ENCODE measurements around the gene OCRL. TPM values are rescaled to one million over a fixed set of nuclear protein-coding genes. Genes with fewer than 3 reads are reported as not detected.

Gene OCRL
- total RNA-seq, 1 donor: 18.1 TPM

GRCh38 chrX:129511689-129512088 lies 28.4 kb upstream of the OCRL start:
- H3K36me3 ChIP-seq (ENCODE audit: insufficient read depth, low read length): peaks cover 25% of the 10 kb centered on the region
- H3K4me2 ChIP-seq (ENCODE audit: insufficient read depth, low read length): no peak overlapping the region
- no peaks in the 10 kb centered on the region for H3K9me3 ChIP-seq (ENCODE audit: low read depth, low read length)
- H3K4me3 ChIP-seq (ENCODE audit: insufficient read depth, low read length): no peak overlapping the region
- no peak overlapping the region for H3K27ac ChIP-seq (ENCODE audit: low read depth, low read length)
- TF ChIP-seq CTCF (IDR thresholded peaks at IDR 0.05; ENCODE audit: extremely low read depth, low read depth, low read length): no peak
- no peaks in the 10 kb centered on the region for H4K20me1 ChIP-seq (ENCODE audit: insufficient read depth, low read length)
- no peaks in the 10 kb centered on the region for H3K27me3 ChIP-seq (ENCODE audit: insufficient read depth, low read length)
- no peaks in the 10 kb centered on the region for H3K4me1 ChIP-seq (ENCODE audit: insufficient read depth, low read length)
- no peak overlapping the region for H2AFZ ChIP-seq (ENCODE audit: low read length)
- peaks cover 6% of the 10 kb centered on the region for H3K79me2 ChIP-seq (ENCODE audit: insufficient read depth, low read length)
- no peak for DNase-seq (ENCODE audit: insufficient read length, low spot score, missing footprints)

GRCh38 chrX:129512409-129512808 lies 27.6 kb upstream of the OCRL start:
- no peak for TF ChIP-seq CTCF (IDR thresholded peaks at IDR 0.05; ENCODE audit: extremely low read depth, low read depth, low read length)
- Histone ChIP-seq H3K27ac (ENCODE audit: low read depth, low read length) (no peak overlapping the region), H3K4me1 (ENCODE audit: insufficient read depth, low read length) (no peaks in the 10 kb centered on the region), H4K20me1 (ENCODE audit: insufficient read depth, low read length) (no peaks in the 10 kb centered on the region), H3K4me3 (ENCODE audit: insufficient read depth, low read length) (no peak overlapping the region), H3K36me3 (ENCODE audit: insufficient read depth, low read length) (peaks cover 20% of the 10 kb centered on the region), H2AFZ (ENCODE audit: low read length) (no peak overlapping the region), H3K9me3 (ENCODE audit: low read depth, low read length) (no peaks in the 10 kb centered on the region), H3K4me2 (ENCODE audit: insufficient read depth, low read length) (no peak overlapping the region), H3K27me3 (ENCODE audit: insufficient read depth, low read length) (no peaks in the 10 kb centered on the region), H3K79me2 (ENCODE audit: insufficient read depth, low read length) (peaks cover 6% of the 10 kb centered on the region)
- DNase-seq (ENCODE audit: insufficient read length, low spot score, missing footprints): no peak

GRCh38 chrX:129516402-129516801 lies 23.7 kb upstream of the OCRL start:
- H3K4me2 ChIP-seq (ENCODE audit: insufficient read depth, low read length): no peak overlapping the region
- no peak for TF ChIP-seq CTCF (IDR thresholded peaks at IDR 0.05; ENCODE audit: extremely low read depth, low read depth, low read length)
- peaks cover 35% of the 10 kb centered on the region for H3K79me2 ChIP-seq (ENCODE audit: insufficient read depth, low read length)
- H3K36me3 ChIP-seq (ENCODE audit: insufficient read depth, low read length): peaks cover 4% of the 10 kb centered on the region
- H3K27me3 ChIP-seq (ENCODE audit: insufficient read depth, low read length): no peaks in the 10 kb centered on the region
- H3K4me1 ChIP-seq (ENCODE audit: insufficient read depth, low read length): no peaks in the 10 kb centered on the region
- DNase-seq (ENCODE audit: insufficient read length, low spot score, missing footprints): no peak
- H4K20me1 ChIP-seq (ENCODE audit: insufficient read depth, low read length): no peaks in the 10 kb centered on the region
- no peak overlapping the region for H2AFZ ChIP-seq (ENCODE audit: low read length)
- no peaks in the 10 kb centered on the region for H3K9me3 ChIP-seq (ENCODE audit: low read depth, low read length)
- no peak overlapping the region for H3K27ac ChIP-seq (ENCODE audit: low read depth, low read length)
- no peak overlapping the region for H3K4me3 ChIP-seq (ENCODE audit: insufficient read depth, low read length)

DNA sequence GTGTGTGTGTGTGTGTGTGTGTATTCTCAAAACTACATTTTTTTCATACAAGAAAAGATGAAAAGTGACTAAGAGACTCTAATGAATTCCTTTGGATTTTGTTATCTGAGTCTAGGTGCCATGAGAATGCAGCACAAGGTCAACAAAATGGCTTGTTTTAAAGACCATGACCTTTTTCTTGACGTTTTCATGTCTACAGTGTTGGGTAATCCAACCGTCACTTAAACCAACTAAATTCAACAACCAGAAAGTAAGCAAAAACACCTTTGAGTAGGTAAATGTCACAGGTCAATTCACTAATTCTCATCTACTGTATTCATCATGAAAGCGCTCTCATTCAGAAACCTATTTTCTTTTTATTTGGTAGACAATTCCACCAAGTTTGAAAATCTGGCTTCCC lies 19.9 kb upstream of the OCRL start:
- no peak for TF ChIP-seq CTCF (IDR thresholded peaks at IDR 0.05; ENCODE audit: extremely low read depth, low read depth, low read length)
- Histone ChIP-seq H3K27ac (ENCODE audit: low read depth, low read length) (no peak overlapping the region), H3K4me3 (ENCODE audit: insufficient read depth, low read length) (no peak overlapping the region), H3K79me2 (ENCODE audit: insufficient read depth, low read length) (peaks cover 40% of the 10 kb centered on the region), H3K4me1 (ENCODE audit: insufficient read depth, low read length) (no peaks in the 10 kb centered on the region), H3K4me2 (ENCODE audit: insufficient read depth, low read length) (no peak overlapping the region), H3K36me3 (ENCODE audit: insufficient read depth, low read length) (peaks cover under 1% of the 10 kb centered on the region), H2AFZ (ENCODE audit: low read length) (no peak overlapping the region), H3K9me3 (ENCODE audit: low read depth, low read length) (no peaks in the 10 kb centered on the region), H3K27me3 (ENCODE audit: insufficient read depth, low read length) (no peaks in the 10 kb centered on the region), H4K20me1 (ENCODE audit: insufficient read depth, low read length) (peaks cover 2% of the 10 kb centered on the region)
- DNase-seq (ENCODE audit: insufficient read length, low spot score, missing footprints): no peak
